ENCODE results near the gene TBC1D28.
"Not testable (repeated sequence)": the region's sequence is repeated elsewhere in the genome, so short reads cannot be mapped to it uniquely, and the experiment has no call there.

- not testable (repeated sequence) for TF ChIP-seq CTCF (conservative IDR thresholded peaks at IDR 0.05; ENCODE audit: low read length); EZH2phosphoT487 (IDR thresholded peaks at IDR 0.05; ENCODE audit: borderline replicate concordance)
These were observed 51.1 kb downstream of the TBC1D28 start for GRCh38 chr17:18593138-18593537.
